ENCODE measurements around the gene SESTD1. TPM values are rescaled to one million over a fixed set of nuclear protein-coding genes. Genes with fewer than 3 reads are reported as not detected.
"Not testable (repeated sequence)": the region's sequence is repeated elsewhere in the genome, so short reads cannot be mapped to it uniquely, and the experiment has no call there.

Gene SESTD1
- total RNA-seq, 2 donors from 2014 or later = 142 to 163 TPM

DNA sequence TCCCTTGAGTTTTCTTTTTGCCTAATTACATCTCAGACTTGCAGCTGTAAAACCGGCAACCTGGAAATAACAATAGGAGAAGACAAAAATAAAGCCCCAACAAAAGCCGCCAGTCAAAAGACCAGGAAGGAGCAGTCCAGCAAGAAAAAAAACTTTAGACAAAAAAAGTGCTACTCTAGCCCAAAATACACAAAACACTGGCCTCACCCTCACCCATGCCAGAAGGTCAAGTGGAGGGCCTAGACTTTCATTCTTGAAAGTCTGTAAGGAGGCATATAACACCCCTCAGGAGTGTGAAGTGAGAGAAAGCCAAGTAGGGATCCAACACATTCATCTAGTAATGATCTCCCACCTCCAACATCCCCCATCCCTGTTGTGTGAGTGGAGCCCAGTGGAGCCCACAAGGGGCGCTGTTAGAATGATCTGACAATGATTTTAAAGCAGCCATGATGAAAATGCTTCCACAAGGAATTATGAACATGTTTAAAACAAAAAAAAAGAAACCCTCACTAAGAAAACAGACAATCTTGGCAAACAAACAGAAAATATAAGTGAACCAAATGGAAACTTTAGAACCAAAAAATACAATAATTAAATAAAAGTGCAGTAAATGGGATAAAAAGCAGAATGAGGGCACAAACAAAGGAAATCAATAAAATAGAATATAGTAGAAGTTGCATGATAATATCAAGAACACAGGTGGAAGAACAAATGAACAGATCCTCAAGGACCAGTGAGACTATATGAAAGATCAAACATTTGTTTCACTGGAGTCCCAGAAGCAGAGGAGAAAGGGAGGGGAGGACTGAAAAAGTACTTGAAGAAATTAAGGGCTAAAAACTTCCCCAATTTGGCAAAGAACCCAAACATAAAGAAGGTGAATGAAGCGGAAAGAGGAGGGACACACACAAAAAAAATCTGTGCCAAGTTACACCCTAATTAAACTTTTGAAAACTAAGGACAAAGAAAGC is 23.9 kb downstream of the SESTD1 start:
- intact Hi-C loops (cut with DNase I) = no loop called here
- DNase-seq (ENCODE audit: low spot score) = no peak

DNA sequence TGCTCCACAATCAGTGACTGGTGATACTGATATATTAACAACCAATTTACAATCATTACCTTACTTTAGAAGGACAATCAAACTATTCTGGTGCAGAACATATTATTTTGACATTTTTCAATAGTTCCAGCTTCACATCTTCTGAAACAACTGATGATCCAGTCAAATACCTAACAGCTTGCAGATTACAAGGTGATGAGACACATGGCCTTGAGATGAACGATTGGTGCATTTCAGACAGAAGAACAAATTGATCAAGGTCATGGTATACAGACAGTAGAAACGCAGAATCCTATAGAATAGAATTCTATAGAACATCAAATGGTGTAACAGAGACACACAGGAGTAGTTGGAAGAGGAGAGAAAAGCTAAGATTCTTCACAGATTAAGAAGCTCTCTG is 24.8 kb downstream of the SESTD1 start:
- intact Hi-C loops (cut with DNase I) = no loop called here
- DNase-seq (ENCODE audit: low spot score) = no peak

DNA sequence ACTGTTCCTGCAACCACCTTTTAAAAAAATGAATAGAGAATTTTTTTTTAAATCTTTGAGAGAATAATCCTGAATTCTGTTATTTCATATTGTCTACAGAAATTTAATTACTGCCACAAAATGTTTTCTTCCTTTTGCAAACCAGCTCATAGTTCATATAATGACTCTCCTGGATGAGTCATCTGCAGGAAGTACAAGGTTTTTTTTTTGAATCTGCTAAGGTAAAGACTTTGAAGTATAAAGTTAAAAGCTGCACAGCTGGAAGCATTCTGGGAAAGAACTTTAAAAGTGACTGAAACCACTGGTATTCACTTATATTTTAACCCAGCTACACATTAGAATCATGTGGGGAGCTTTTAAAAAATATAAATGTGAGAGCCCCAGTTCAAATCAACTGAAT is 25.4 kb downstream of the SESTD1 start:
- intact Hi-C loops (cut with DNase I) = no loop called here
- DNase-seq (ENCODE audit: low spot score) = no peak

DNA sequence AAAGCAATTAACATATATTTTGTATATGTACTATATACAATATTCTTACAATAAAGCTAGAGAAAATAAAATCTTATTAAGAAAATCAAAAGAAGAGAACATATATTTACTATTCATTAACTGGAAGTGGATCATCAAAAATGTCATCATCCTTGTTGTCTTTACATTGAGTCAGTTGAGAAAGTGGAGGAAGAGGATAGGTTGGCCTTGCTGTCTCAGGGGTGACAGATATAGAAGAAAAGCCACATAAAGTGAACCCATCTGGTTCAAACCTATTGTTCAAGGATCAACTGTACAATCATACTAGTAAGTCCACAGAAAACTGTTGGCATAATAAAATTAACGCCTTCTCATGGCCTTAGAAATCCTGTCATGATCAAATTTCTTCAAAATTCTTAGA is 26.6 kb downstream of the SESTD1 start:
- no peak for DNase-seq (ENCODE audit: low spot score)
- intact Hi-C loops (cut with DNase I) = no loop called here

DNA sequence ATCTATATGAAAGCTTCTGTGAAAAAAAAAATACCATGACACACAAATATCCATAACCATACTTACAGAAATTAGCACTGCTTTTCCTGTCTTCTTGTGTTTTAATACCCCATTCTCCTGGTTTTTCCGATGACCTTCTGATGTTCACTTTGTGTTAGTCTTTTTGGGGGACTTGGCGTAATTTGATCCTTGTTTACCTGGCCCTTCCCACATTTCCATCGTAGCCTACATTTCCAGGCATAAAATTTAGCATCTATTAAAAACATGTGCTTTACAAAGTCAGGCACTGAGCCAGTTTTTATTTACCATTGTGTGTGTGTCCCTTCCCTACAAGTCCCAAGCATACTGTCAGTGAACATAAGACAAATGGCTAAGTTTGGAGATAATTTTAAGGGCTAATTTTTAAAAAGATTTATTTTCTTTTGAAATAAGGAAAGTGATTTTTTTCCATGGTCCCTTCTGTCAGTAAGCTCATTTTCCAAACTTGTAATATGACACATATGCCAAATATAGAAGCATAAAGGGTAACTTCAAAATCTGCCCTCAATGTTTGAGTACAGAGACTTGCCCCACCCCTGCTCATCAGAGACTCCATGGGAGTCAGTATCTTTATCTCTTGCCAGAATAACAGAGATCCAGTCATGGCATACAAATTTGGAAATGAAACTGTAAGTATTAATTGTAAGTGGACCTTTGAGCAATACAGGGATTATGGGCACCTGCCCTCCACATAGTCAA is 27.3 kb downstream of the SESTD1 start:
- intact Hi-C loops (cut with DNase I) = no loop called here

DNA sequence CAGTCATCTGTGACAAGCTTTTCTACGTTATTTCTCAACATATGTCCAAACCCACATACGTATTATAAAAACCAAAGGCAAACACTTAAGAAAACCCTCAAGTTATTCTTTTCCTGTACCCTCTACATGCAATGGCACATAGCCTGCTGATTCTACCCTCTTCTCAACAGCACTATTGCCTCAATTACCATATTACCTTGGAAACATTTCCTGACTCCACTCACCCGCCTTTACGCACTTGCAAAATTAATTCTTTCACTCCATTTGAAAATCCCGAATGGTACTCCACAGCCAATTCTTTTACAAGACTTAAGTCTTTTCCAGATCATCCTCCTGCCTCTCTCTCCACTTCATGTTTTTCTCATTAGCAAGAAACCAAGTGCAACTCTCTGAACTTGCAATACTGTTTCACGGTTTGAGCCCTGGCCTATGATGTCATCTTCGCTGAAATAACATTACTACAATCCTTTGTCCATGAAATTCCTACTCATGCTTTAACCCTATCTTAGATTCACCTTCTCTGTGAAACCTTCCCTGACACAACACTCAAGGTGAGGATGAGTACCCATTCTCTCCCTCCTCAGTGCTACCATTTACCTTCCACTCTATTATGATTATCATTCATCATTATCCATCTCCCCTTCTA is 29.0 kb downstream of the SESTD1 start:
- no peak for DNase-seq (ENCODE audit: low spot score)
- intact Hi-C loops (cut with DNase I) = no loop called here

More for the DNA sequence above, 27.3 kb downstream of the SESTD1 start:
- DNase-seq (ENCODE audit: low spot score) = no peak

DNA sequence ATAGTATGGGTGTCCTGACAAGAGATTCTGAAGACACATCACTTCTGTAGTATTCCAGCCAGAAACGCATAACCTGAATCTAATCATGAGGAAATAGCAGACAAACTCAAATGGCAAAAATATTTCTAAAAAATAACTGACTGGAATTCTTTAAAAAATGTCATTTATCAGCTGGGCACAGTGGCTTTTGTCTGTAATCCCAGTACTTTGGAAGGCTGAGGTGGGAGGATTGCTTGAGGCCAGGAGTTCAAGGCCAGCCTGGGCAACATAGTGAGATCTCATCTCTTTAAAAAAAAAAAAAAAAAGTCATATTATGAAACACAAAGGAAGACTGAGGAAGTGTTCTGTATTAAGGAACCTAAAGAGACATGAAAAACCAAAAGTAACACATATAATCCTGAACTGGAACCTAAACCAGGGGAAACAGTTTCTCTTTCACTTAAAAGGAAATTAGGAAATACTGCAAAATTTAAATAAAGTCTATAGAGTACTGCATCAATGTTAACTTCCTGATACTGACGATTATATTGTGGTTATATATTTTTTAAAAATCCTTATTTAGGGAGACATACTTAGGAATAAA is 29.9 kb downstream of the SESTD1 start:
- intact Hi-C loops (cut with DNase I) = no loop called here
- no peak for DNase-seq (ENCODE audit: low spot score)

DNA sequence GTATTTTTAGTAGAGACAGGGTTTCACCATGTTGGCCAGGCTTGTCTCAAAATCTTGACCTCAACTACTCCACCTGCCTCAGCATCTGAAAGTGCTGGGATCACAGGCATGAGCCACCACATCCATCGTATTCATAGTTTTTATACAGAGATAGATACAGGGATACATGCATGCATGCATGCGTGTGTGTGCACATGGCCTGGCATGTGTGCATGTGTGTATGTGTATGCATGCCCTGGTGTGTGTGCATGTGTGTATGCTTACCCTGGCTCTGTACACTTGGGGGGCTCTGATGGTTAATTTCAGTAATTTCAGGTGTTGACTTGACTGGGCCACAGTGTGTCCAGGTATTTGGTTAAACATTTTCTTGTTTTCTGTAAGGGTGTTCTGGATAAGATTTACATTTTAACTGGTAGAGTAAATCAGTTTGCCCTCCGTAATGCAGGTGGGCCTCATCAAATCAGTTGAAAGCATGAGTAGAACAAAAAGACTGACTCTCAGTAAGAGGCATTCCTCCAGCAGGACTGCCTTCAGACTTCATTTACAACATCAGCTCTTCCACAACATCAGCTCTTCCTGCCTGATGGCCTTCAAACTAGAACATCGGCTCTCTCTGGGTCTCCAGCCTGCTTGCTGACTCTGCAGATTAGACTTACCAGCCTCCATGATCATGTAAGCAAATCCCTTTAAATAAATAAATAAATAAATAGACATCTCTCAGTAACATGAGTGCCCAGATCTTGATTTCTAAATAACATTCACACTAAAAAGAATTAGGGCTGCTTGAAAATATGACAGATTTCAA is 30.8 kb downstream of the SESTD1 start:
- intact Hi-C loops (cut with DNase I) = no loop called here
- DNase-seq (ENCODE audit: low spot score) = no peak

DNA sequence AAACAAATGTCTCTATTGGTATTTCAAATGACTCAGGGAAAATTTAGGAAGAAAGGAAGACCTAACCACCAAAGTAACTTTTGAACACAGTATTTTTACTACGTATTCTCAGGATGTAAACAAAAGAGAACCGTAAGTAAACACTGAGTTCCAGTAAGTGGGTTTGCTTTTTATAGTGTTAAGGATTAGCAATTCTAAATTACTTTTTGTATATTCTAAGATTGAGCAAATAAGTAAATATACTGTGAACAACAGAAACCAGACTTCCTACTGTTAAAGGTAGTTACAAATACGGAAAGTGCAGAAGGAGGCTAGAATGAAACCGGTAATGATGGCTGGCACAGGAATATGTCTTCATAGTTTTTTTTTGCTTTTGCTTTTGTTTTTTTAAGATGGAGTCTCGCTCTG is 31.5 kb downstream of the SESTD1 start:
- DNase-seq (ENCODE audit: low spot score) = no peak
- intact Hi-C loops (cut with DNase I) = no loop called here

DNA sequence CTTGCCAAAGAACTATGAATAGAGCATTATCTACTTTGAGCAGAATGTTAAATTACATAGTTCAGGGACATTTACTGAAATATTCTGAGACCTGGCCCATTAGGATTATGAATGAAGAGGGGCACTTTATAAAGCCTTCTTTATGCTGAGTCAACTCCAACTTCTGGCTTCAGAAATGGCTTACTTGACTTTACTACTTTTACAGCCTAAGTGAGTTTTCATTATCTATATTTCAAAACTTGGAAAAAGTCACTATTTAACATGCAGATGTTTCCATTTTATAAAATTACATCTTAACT is 37.7 kb downstream of the SESTD1 start:
- DNase-seq (ENCODE audit: low spot score) = no peak
- intact Hi-C loops (cut with DNase I) = no loop called here

DNA sequence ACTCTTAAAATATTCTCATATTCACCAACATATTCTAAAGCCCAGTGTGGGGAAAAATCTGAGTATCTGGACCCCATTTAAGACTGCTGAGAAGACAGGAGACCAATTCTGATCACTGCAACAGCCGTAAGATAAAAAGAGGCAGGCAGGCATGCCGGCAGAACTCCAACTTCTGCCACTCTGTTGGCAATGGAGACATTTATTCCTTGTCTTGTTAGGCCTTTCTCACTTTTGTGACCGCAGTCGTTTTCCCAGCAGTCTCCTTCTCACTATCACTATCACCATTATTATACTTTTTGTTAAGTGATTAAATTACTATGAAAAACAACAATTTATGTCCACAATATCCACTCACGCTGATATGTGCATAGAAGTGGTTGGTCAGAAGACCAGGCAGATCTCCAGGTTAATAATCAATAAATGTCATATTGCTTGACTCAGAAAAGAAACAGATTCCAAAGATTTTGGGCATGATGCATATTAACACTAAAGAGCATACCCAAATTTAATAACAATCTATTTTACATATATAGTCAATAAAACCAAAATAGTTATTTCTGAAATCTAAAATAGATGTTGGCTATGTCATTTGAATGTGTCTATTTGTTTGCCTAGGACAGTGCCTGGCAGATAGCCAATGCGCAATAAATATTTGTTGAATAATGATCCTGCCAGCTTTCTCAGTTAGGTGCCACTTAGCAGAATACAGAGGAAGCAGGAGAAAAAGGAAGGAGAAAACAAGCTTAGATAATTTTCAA is 38.2 kb downstream of the SESTD1 start:
- intact Hi-C loops (cut with DNase I) = no loop called here
- no peak for DNase-seq (ENCODE audit: low spot score)

DNA sequence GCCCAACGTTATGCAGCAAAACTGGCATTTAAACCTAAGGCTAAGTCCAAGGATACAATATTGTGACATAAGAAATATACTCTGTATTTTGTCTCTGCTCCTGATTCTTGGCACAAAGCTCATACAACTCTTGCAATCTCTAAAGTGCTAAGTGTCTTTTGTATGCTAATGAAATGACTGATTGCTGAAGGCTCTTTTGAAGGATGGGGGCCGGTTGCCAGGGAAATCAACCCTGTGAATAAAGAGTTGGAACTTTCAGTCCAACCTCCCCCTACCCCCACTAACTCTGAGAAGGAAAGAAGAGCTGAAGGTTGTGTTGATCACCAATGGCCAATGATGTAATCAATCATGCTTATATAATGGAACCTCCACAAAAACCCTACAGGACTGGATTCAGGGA is 40.3 kb downstream of the SESTD1 start:
- no peak for DNase-seq (ENCODE audit: low spot score)
- intact Hi-C loops (cut with DNase I) = no loop called here

DNA sequence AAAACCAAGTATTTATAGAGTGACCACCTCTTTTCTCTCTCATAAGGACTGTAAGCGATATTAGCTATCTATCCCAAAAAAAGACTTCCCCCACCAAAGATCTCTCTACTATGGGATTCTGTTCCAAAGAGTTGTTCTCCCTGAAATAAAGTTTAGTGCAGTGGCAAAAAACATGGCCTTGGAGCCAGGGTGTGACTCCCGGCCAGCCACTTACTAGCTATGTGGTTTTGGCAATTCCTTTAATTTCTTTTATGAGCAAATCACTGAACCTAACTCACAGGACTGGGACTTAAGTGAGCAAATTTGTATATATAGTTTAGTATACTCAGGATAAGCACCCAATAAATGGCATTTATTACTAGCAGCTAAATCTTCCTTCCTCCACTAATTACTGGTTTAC is 42.6 kb downstream of the SESTD1 start:
- intact Hi-C loops (cut with DNase I) = no loop called here
- DNase-seq (ENCODE audit: low spot score) = no peak

DNA sequence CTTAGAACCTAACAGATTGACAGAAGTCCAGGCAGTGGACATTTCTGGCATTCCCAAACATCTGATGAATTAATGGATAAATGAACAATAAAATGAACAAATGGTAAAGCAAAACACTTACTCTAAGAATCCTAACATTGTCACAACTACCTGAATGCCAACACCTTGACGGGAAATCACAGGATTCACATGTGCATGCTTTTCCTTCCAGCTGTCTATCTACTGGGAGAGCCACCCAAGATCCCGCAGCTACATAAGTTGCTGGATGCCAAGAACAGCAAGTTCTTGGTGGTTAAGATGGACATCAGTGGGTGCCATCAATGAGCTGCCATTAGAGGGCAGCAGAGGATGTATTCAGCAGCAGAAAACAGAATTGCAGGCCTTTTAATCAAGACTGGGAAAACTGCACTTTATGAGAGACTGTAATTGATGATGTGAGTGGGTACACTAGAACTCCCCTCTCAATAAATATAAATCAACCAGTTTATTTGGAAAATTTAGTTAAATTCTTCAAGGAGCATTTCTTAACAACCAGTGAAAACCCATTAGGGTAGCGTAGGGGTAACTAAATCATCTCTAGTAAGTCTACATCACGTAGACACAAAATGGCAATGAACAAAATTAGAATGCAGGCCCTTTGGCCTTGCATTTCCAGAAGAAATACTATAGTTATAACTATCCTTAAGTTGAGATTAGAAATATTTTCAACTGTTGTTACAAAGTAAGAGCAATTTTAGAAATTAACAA is 45.6 kb downstream of the SESTD1 start:
- intact Hi-C loops (cut with DNase I) = no loop called here
- DNase-seq (ENCODE audit: low spot score) = no peak

DNA sequence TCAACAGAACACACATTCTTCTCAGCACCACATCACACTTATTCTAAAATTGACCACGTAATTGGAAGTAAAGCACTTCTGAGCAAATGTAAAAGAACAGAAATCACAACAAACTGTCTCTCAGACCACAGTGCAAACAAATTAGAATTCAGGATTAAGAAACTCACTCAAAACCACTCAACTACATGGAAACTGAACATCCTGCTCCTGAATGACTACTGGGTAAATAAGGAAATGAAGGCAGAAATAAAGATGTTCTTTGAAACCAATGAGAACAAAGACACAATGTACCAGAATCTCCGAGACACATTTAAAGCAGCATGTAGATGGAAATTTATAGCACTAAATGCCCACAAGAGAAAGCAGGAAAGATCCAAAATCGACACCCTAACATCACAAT is 50.0 kb downstream of the SESTD1 start:
- intact Hi-C loops (cut with DNase I); DNase-seq (ENCODE audit: low spot score): not testable (repeated sequence)

DNA sequence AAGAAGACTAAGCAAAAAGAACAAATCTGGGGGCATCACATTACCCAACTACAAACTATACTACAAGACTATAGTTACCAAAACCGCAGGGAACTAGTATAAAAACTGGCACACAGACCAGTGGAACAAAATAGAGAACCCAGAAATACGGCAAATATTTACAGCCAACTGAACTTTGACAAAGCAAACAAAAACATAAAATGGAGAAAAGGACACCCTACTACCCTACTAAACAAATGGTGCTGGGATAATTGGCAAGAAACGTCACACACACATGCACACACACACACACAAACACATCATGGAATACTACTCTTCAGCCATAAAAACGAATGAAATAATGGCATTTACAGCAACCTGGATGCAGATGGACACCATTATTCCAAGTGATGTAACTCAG is 53.3 kb downstream of the SESTD1 start:
- intact Hi-C loops (cut with DNase I) = no loop called here
- no peak for DNase-seq (ENCODE audit: low spot score)

DNA sequence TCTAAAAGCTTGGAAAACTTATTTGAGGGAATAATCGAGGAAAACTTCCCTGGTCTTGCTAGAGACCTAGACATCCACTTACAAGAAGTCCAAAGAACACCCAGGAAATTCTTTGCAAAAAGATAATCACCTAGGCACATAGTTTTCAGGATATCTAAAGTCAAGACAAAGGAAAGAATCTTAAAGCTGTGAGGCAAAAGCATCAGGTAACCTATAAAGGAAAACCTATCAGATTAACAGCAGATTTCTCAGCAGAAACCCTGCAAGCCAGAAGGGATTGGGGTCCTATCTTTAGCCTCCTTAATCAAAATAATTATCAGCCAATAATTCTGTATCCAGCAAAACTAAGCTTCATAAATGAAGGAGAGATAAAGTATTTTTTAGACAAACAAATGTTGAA is 56.4 kb downstream of the SESTD1 start:
- DNase-seq (ENCODE audit: low spot score); intact Hi-C loops (cut with DNase I): not testable (repeated sequence)

DNA sequence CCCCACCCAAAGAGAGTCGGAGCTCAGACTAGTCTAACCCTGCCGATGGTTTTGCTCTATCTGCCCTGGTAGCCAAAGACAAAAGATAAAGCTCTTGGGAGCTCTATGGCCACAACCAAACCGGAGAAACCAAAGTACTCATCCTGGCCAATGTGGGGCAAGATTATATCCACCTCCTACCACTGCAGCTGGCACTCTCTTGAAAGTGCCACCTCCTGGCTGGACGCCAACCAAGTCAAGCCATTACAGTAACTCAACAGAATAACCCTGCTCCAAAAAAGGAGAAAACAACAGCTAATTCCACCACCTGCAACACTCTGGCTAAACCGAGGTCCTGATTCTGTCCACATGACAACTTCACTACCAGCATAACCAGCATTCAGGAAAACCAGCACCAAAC is 57.6 kb downstream of the SESTD1 start:
- intact Hi-C loops (cut with DNase I) = no loop called here
- no peak for DNase-seq (ENCODE audit: low spot score)
